ENCODE data around the gene NWD2. TPM values are rescaled to one million over a fixed set of nuclear protein-coding genes. Genes with fewer than 3 reads are reported as not detected.
"Not testable (repeated sequence)": the region's sequence is repeated elsewhere in the genome, so short reads cannot be mapped to it uniquely, and the experiment has no call there.

NWD2 gene, protein sequence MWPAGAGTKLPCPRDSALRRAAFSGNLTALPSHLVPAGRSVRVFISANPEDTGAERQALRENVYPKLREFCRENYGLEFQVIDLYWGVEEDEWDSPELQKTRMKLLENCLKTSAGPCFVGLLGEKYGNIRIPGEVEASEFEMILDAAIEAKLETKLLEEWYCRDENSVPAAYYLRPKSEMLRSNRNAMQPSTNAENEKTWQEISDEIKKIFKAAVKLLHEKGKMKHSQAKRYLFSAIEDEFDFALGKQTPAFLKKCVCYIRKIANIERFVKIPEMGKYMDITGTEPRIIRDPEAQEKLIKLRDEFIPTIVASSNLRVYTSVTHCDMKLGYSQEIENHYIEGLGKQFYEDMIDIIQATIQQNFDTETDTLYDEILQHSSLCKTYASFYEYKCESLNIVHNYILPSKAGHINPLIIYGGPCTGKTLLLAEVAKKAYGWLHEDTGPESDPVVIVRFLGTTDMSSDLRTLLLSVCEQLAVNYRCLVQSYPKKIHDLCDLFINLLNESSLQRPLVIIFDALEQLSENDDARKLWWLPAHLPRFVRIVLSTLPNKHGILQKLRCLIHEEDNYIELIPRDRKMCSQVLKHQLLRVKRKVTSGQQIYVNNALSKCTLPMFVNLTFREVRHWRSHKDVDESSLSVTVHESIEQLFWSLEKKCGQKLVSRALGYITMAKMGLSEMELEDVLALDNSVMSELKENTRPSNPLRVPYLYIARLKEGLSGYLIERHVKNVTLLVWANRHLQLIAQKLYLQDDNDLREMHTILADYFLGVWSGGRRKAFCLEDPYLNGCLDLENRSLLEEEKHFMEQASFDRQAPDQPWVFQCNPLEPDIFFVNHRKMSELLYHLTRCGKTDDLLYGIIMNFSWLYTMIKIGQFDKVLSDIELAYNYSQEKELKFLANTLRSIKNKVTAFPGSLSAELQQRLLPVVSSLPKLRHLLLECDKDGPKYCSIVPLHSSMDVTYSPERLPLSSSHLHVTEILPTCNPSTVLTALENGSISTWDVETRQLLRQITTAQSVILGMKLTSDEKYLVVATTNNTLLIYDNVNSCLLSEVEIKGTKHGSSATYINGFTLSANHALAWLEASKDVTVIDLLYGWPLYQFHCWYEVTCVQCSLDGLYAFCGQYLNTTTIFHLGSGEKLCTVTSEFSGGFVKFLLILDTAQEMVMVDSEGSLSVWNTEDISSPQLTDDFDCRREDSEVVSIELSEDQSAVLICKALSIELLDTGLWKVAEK (N-terminal part only)
- total RNA-seq (not detected), polyA plus RNA-seq (not detected)

DNA sequence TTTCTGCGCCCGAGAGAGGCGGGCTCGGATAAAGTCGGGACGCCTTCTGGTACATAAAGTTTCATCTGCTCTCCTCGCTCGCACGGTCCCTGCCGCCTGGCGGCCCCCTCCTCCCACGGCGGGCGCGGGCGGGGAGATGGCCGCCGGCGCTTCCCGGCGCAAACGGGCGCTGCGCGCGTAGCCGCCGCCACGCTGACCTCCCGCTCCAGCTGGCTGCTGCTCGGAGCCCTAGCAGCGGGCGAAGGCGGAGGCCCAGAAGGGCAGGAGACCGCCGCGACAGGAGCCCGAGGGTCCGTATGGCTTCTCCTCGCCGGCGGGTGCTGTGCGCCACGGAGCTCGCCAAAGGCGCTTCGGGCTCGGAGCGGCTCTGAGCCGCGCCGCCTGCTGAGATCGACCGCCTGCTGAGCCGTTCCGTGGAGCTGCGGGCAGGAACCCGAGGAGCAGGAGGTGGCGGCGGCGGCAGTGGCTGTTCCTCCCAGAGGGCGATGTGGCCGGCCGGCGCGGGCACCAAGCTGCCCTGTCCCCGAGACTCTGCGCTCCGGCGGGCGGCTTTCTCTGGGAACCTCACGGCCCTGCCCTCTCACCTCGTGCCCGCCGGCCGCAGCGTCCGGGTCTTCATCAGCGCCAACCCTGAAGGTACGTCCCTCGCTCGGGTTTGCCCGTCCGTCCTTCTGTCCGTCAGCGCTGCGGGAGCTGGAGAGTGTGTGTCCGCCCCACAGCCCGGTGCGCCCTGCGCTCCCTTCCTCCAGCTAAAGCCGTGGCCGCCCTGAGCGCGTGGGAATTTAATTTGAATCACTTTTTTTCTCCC lies at the start of gene NWD2:
Gene NWD2 (plus strand): TSS at position 161 of the 808 bp plus-strand sequence. CDS start 325 bp downstream, at position 486.
- Mint-ChIP-seq H3K9me3 (peaks cover 0 to 7% (median 0%) of the 10 kb centered on the region in 7 donors), H3K36me3 (no peaks in the 10 kb centered on the region), H3K4me3 (peak within 1 kb of the TSS in 1 of 4 donors; percentile 53), H3K4me1 (no peaks in the 10 kb centered on the region), H3K27ac (no peak within 1 kb of the TSS), H3K27me3 (peaks cover 41% of the 10 kb centered on the region)
- Histone ChIP-seq H3K4me3 (ENCODE audit: low read depth, low read length) (no peak within 1 kb of the TSS), H3K4me1 (ENCODE audit: control insufficient read depth, insufficient read depth, low read length, poor library complexity, severe bottlenecking) (no peaks in the 10 kb centered on the region), H3K27ac (ENCODE audit: insufficient read depth, low read length, poor library complexity, severe bottlenecking) (no peak within 1 kb of the TSS), H3K27me3 (ENCODE audit: control insufficient read depth, insufficient read depth, low read length) (peaks cover 3% of the 10 kb centered on the region), H3K36me3 (ENCODE audit: control insufficient read depth, insufficient read depth, low read length) (no peaks in the 10 kb centered on the region), H3K9me3 (ENCODE audit: control insufficient read depth in 2 of 2, low read length in 2 of 2) (no peaks in the 10 kb centered on the region)
- no peak for ATAC-seq (ENCODE audit: low read depth in 2 of 2)
- peak in 1 of 3 donors; percentile 1 for DNase-seq

DNA sequence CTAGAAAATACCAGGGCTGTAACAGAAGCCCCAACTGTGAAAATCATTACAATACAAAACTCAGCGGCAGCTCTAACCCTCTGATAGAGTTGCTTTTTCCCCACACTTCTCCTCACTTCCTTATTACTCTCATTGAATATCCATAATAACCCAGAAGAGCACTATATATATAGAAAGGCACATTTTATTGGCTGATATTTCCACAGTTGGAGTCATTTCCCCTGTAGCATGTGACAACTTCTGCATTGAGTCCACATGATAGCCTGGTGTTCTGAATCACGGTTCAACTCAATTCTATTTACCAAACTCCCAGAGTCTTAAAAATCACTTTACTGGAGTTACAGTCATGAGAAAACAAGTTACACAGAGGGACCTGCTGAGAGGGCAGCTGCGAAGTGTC lies 46.6 kb upstream of the NWD2 start:
- ATAC-seq (ENCODE audit: low read depth in 2 of 2) (no peak), DNase-seq (no peak)
- H3K36me3 ChIP-seq (ENCODE audit: control insufficient read depth, insufficient read depth, low read length): no peaks in the 10 kb centered on the region
- H3K9me3 ChIP-seq (ENCODE audit: control insufficient read depth in 2 of 2, low read length in 2 of 2): no peaks in the 10 kb centered on the region
- H3K4me3 Mint-ChIP-seq: no peak overlapping the region
- no peaks in the 10 kb centered on the region for H3K4me1 ChIP-seq (ENCODE audit: control insufficient read depth, insufficient read depth, low read length, poor library complexity, severe bottlenecking)
- peaks cover 0 to 4% (median 3%) of the 10 kb centered on the region in 7 donors for H3K9me3 Mint-ChIP-seq
- no peak overlapping the region for H3K27ac ChIP-seq (ENCODE audit: insufficient read depth, low read length, poor library complexity, severe bottlenecking)
- H3K4me1 Mint-ChIP-seq: no peaks in the 10 kb centered on the region
- H3K4me3 ChIP-seq (ENCODE audit: low read depth, low read length): no peak overlapping the region
- H3K36me3 Mint-ChIP-seq: no peaks in the 10 kb centered on the region
- H3K27me3 ChIP-seq (ENCODE audit: control insufficient read depth, insufficient read depth, low read length): no peaks in the 10 kb centered on the region
- H3K27me3 Mint-ChIP-seq: no peaks in the 10 kb centered on the region
- H3K27ac Mint-ChIP-seq: no peak overlapping the region

DNA sequence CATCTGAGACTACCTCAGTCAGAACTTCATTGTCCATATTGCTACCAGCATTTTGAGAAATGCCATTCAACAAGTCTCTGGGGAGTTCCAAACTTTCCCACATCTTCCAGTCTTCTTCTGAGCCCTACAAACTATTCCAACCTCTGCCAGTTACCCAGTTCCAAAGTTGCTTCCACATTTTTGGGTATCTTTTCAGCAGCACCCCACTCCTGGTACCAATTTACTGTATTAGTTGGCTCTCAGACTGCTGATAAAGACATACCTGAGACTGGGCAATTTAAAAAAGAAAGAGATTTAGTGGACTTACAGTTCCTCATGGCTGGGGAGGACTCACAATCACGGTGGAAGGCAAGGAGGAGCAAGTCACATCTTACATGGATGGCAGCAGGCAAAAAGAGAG lies 39.8 kb upstream of the NWD2 start:
- H3K4me1 Mint-ChIP-seq; ATAC-seq (ENCODE audit: low read depth in 2 of 2); H3K4me1 ChIP-seq (ENCODE audit: control insufficient read depth, insufficient read depth, low read length, poor library complexity, severe bottlenecking); H3K4me3 ChIP-seq (ENCODE audit: low read depth, low read length); DNase-seq; H3K9me3 ChIP-seq (ENCODE audit: control insufficient read depth in 2 of 2, low read length in 2 of 2); H3K27ac ChIP-seq (ENCODE audit: insufficient read depth, low read length, poor library complexity, severe bottlenecking); H3K27me3 Mint-ChIP-seq; H3K27ac Mint-ChIP-seq; H3K36me3 Mint-ChIP-seq; H3K36me3 ChIP-seq (ENCODE audit: control insufficient read depth, insufficient read depth, low read length); H3K4me3 Mint-ChIP-seq; H3K27me3 ChIP-seq (ENCODE audit: control insufficient read depth, insufficient read depth, low read length): not testable (repeated sequence)
- peaks cover 3 to 15% (median 6%) of the 10 kb centered on the region in 7 donors for H3K9me3 Mint-ChIP-seq

DNA sequence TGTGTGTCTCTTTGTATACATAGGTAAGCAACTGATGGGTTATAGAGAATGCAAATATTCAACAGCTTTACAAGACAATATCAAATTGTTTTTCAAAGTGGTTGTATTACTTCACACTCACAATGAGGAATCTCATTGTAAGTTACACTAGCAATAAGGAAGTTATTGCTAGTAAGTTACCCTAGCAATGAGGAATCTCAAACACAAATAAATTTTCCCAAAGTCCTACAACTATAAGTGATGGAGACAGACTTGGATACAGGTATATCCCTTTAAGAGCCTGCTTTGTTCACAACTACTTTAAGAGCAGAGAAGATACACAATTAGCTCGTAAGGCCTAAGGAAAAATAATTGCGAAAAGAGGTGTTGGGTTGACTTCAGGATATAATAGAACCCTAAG lies 28.3 kb upstream of the NWD2 start:
- no peak for ATAC-seq (ENCODE audit: low read depth in 2 of 2)
- Histone ChIP-seq H3K27me3 (ENCODE audit: control insufficient read depth, insufficient read depth, low read length) (no peaks in the 10 kb centered on the region), H3K9me3 (ENCODE audit: control insufficient read depth in 2 of 2, low read length in 2 of 2) (no peaks in the 10 kb centered on the region), H3K4me3 (ENCODE audit: low read depth, low read length) (no peak overlapping the region), H3K36me3 (ENCODE audit: control insufficient read depth, insufficient read depth, low read length) (no peaks in the 10 kb centered on the region), H3K4me1 (ENCODE audit: control insufficient read depth, insufficient read depth, low read length, poor library complexity, severe bottlenecking) (no peaks in the 10 kb centered on the region), H3K27ac (ENCODE audit: insufficient read depth, low read length, poor library complexity, severe bottlenecking) (no peak overlapping the region)
- no peaks in the 10 kb centered on the region for H3K36me3 Mint-ChIP-seq
- peaks cover 0 to 3% (median 0%) of the 10 kb centered on the region in 7 donors for H3K9me3 Mint-ChIP-seq
- H3K27me3 Mint-ChIP-seq: peaks cover 5% of the 10 kb centered on the region
- H3K27ac Mint-ChIP-seq: no peak overlapping the region
- H3K4me1 Mint-ChIP-seq: no peaks in the 10 kb centered on the region
- DNase-seq: no peak
- H3K4me3 Mint-ChIP-seq: no peak overlapping the region

DNA sequence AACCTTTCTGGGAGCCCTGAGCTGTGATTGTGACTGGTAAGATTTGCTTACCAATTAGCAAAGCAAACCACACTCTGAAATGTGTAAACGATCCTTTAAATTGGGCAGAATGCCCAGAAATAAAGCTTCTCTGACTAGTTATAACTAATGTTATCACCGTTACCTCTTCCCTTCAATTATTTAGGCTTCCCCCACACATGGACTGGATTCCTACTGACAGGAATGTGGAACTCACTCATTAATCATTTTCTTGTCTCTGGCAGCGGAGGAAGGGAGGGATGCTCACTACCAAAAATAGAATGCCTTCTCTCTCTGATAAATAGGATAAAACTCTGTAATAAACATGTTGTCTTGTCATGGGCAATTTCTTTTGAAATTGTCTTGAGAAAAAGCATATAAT lies 25.3 kb upstream of the NWD2 start:
- H3K4me1 Mint-ChIP-seq: no peaks in the 10 kb centered on the region
- Histone ChIP-seq H3K4me1 (ENCODE audit: control insufficient read depth, insufficient read depth, low read length, poor library complexity, severe bottlenecking) (no peaks in the 10 kb centered on the region), H3K36me3 (ENCODE audit: control insufficient read depth, insufficient read depth, low read length) (no peaks in the 10 kb centered on the region), H3K27ac (ENCODE audit: insufficient read depth, low read length, poor library complexity, severe bottlenecking) (no peak overlapping the region), H3K9me3 (ENCODE audit: control insufficient read depth in 2 of 2, low read length in 2 of 2) (no peaks in the 10 kb centered on the region), H3K27me3 (ENCODE audit: control insufficient read depth, insufficient read depth, low read length) (no peaks in the 10 kb centered on the region), H3K4me3 (ENCODE audit: low read depth, low read length) (no peak overlapping the region)
- no peak overlapping the region for H3K27ac Mint-ChIP-seq
- peaks cover 0 to 3% (median 0%) of the 10 kb centered on the region in 7 donors for H3K9me3 Mint-ChIP-seq
- DNase-seq (no peak), ATAC-seq (ENCODE audit: low read depth in 2 of 2) (no peak)
- no peaks in the 10 kb centered on the region for H3K36me3 Mint-ChIP-seq
- peaks cover 5% of the 10 kb centered on the region for H3K27me3 Mint-ChIP-seq
- H3K4me3 Mint-ChIP-seq: no peak overlapping the region

DNA sequence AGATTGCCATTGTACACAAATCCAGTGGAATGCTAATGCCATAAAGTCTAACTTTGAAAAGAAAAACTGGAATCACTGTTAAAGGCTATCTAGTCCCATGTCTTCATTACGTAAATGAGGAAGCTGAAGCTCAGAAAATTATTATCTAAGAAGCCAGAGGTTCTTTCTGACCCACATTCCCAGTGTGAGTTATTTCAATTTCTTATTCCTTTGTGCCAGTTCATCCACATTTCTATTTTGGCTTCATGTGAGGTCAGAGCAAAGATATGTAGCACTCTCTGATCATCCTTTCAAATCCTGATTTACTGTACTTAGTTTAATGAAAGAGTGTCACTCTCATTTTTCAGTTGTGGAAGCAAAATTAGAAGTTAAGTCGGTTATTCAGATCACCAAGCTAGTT lies 24.6 kb upstream of the NWD2 start:
- no peaks in the 10 kb centered on the region for H3K9me3 ChIP-seq (ENCODE audit: control insufficient read depth in 2 of 2, low read length in 2 of 2)
- Mint-ChIP-seq H3K27me3 (peaks cover 5% of the 10 kb centered on the region), H3K4me3 (no peak overlapping the region), H3K9me3 (peaks cover 0 to 3% (median 0%) of the 10 kb centered on the region in 7 donors), H3K27ac (no peak overlapping the region), H3K4me1 (no peaks in the 10 kb centered on the region), H3K36me3 (no peaks in the 10 kb centered on the region)
- no peaks in the 10 kb centered on the region for H3K36me3 ChIP-seq (ENCODE audit: control insufficient read depth, insufficient read depth, low read length)
- H3K4me1 ChIP-seq (ENCODE audit: control insufficient read depth, insufficient read depth, low read length, poor library complexity, severe bottlenecking): no peaks in the 10 kb centered on the region
- no peak for DNase-seq
- H3K27ac ChIP-seq (ENCODE audit: insufficient read depth, low read length, poor library complexity, severe bottlenecking): no peak overlapping the region
- no peak for ATAC-seq (ENCODE audit: low read depth in 2 of 2)
- H3K4me3 ChIP-seq (ENCODE audit: low read depth, low read length): no peak overlapping the region
- H3K27me3 ChIP-seq (ENCODE audit: control insufficient read depth, insufficient read depth, low read length): no peaks in the 10 kb centered on the region

DNA sequence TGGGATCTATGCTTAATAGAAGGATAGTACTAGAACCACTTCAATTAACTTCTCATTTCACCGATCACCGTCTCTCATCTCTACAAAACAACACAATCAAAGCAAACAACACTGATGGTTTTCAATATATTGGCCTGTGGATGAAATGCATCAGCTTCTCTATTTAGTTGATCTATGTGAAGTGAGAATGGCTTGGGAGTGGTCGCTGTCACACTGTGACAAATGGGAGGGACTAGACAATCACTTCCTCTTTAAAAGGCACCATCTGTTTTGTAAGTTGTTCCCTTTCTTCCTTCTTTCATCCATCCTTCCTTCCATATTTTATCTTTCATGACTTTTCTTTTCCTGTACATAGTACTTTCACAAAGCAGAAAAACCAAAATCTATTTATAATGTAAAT lies 23.9 kb upstream of the NWD2 start:
- H3K4me1 ChIP-seq (ENCODE audit: control insufficient read depth, insufficient read depth, low read length, poor library complexity, severe bottlenecking): no peaks in the 10 kb centered on the region
- Mint-ChIP-seq H3K27me3 (peaks cover 5% of the 10 kb centered on the region), H3K9me3 (peaks cover 0 to 3% (median 0%) of the 10 kb centered on the region in 7 donors), H3K4me3 (no peak overlapping the region), H3K36me3 (no peaks in the 10 kb centered on the region), H3K27ac (no peak overlapping the region), H3K4me1 (no peaks in the 10 kb centered on the region)
- no peak for DNase-seq
- ATAC-seq (ENCODE audit: low read depth in 2 of 2): no peak
- no peaks in the 10 kb centered on the region for H3K27me3 ChIP-seq (ENCODE audit: control insufficient read depth, insufficient read depth, low read length)
- no peaks in the 10 kb centered on the region for H3K36me3 ChIP-seq (ENCODE audit: control insufficient read depth, insufficient read depth, low read length)
- no peak overlapping the region for H3K27ac ChIP-seq (ENCODE audit: insufficient read depth, low read length, poor library complexity, severe bottlenecking)
- no peak overlapping the region for H3K4me3 ChIP-seq (ENCODE audit: low read depth, low read length)
- no peaks in the 10 kb centered on the region for H3K9me3 ChIP-seq (ENCODE audit: control insufficient read depth in 2 of 2, low read length in 2 of 2)
